Glomerular visceral epithelial cell (primary cell): ENCODE results near the gene EN1.

Source experiments
- DNase-seq: peaks from one replicate; pipeline ENCODE4 v3.0.0-alpha.2; 2016; ENCODE audit errors: extremely low spot score

The EN1 gene

DNA sequence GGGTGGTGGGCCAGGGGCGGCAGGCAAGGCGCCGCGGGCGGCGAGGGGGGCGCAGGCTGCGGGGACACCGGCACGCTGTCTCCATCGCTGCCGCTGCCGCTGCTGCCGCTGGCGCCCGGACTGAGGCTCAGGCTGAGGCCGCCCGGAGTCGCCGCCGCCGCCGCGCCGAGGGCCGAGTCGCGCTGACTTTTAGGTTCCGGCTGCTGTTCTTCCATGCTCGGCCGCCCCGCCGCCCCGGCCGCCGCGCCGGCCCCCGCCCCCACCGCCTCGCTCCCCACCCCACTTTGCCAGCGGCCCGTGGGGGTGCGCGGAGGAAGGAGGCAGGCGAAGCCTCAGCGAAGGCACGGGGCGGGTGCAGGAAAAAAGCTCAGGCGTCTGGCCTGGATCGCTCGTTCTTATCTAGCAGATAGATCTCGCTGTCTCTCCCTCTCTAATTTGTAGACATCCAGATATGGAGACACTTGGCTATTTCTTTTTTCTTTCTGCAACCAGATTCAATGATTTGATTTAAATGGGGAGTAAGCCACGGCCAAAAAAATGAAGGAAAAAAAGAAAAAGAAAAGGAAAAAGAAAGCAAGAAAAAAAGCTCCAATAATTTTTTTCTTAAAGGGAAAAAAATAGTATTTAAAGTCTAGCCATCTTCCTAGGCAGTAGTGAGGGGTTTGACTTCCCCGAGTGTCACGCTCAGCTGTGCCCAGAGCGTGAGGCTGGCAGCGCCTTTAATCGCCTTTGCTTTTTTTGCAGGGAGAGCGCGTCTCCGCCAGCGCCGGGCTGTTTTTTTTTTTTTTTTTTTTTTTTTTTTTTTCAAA is at the start of gene EN1:
EN1 (minus strand) TSS at position 696 of the 809 bp plus-strand sequence; CDS start at position 215, 481 bp downstream.
- DNase-seq: no peak

DNA sequence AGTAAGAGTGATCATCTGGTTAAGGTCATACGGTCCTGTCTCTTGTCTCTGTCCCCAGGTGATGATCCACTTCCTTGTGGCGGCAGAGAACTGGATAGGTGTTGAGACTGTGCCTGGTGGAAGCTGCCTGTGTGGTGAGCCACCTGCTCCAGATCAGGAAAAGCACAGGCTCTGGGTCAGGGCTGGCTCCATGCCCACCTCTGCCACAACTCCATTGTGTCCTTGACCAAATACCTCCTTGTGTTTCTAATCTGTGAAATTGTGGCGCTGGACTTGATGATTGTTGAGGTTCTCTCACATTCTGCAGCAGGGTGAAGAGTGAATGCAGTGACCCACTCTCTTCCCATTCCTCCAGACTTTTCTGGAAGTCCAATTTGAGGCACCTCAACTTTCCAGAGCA is 45.7 kb upstream of the EN1 start:
- no peak for DNase-seq

DNA sequence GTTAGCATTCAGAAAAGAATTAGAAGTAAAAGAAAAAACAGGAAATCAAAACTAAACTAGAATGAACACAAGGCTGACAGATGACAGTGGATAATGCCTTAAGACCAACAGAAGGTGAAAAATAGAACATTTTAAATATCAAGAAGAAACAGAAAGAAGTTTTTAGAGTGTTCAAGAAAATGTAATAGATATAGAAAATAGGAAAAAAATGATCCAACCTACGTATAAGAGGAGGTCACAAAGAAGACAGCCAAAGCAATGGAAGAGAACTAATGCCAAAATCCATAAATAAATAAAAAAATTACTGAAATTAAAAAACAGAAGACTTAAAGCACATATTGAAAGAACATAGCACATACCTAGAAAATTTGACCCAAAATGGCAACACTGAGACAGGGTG is 42.5 kb upstream of the EN1 start:
- no peak for DNase-seq

GRCh38 chr2:118883792-118884191 is 36.3 kb upstream of the EN1 start:
- DNase-seq: no peak

DNA sequence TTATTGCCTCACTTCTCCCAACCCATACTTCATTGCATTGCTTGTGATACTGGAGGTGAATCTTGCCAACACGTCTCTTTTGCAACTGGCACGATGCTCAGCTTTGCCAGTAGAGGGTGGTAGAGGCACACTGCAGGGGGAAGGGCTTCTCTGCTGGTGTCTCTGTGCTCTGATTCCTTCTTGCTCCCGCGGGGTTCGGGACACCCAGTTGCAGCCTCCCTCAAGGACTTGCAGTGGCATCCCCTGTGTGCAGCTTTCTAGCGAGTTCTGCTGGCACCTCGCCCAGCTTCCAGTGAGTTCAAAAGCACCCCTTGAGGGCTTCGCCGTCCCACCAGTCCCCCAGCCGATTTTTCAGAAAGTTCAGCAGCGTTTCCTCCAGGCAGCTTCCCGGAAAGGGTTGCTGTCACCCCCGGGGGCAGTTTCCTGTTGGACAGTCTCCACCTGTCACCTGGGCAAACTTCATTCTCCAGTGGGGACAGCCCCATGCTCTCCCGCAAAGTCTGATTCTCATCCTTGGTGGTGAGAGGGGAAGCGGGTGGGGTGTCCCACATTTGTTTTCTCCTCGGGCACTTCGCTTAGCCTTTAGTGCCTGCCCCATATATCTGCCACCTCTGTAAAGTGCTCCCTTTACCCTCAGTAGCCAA is 35.4 kb upstream of the EN1 start:
- peak; percentile 25 for DNase-seq

- DNase-seq: peak; percentile 57
These were observed 34.2 kb upstream of the EN1 start for GRCh38 chr2:118881490-118882129.

GRCh38 chr2:118880501-118880900 is 33.1 kb upstream of the EN1 start:
- no peak for DNase-seq

GRCh38 chr2:118878531-118879149 is 31.2 kb upstream of the EN1 start:
- no peak for DNase-seq

GRCh38 chr2:118875318-118875717 is 27.9 kb upstream of the EN1 start:
- DNase-seq: no peak

GRCh38 chr2:118874324-118874723 is 26.9 kb upstream of the EN1 start:
- no peak for DNase-seq

DNA sequence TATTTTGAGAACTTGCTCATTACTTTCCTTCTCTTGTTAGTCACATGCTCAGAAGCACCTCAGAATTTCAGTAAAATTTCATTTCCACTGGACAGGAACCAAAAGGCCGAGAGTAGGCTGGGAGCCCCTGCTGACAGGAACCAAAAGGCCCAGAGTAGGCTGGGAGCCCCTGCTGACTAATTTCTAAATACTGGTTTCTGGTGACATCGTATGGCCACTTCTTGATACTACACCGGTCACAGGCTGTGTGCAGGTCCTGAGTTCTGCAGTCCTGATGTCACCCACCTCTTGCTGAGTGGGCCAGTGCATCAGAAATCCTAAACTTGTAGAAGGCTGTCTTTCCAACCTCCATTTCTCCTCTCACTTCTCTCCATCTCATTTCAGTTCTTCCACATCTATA is 17.7 kb upstream of the EN1 start:
- peak; percentile 50 for DNase-seq

- no peak for DNase-seq
These were observed 16.8 kb upstream of the EN1 start for GRCh38 chr2:118864207-118864606.

- no peak for DNase-seq
These were observed 14.3 kb upstream of the EN1 start for GRCh38 chr2:118861731-118862130.

DNA sequence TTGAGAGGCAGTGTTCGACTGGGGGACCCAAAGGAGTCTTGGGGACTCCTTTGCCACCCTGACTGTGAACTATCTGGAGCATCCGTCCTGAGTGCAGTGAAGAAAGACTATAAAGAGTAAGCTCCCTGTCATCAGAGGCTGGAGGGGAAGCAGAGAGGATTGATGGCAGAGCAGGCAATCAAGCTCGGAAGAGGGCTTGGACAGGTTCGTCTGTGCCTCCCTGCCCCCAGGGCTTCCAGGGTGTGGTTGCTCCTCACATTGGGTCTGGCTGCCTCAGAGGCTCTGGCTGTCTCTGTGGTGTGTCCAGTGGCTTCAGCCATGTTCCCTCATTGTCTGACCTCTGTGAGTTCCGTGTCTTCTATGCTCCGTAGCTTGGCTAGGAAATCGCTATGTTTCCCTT is 13.8 kb upstream of the EN1 start:
- DNase-seq: no peak

DNA sequence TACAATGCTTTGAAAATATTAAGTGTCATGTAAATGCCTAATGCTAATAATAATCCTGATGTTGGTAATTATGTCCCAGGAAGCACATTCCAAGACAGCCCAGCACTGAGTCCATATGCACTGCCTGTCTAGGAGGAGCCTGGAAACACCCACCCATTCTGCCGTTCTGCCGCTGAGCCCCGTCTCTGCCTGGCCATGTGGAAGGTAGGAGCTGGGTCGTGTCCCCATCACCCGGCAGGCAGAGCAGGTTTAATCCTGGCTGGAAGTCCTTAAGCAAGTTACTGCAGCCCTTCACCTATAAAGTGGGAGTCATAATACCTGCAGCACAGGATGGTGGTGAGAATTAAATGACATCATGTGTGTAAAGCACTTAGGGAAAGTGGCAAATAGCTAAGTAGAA is 13.1 kb upstream of the EN1 start:
- DNase-seq: no peak

DNA sequence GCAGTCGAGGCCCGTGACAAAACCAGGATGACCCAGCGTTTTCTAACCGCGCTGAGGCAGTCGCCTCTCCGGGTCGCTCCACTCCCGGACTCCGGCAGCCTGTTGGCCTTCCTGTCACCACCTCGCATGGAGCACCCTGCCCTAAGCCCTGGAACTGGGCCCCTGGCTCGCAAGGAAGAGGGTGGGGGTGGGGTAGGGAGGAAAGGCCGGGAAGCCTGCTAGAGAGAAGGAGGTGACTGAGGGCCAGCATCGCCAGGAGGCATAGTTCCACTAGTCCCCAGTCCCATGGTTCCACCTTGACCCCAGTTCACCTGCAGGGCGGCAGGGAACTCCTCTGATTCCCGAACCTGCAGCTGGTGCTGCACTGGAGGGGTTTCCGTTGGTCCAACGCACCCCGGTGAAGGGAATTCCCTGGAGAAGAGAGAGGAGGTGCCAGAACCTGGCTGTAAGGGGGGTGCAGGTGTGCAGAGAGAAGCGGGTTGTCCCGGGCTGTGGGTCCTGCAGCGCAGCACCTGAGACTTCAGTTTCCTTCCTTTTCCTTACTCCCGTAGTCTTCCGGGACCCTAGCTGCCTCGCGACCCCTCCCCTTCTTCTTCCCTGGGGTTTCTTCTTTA is 11.8 kb upstream of the EN1 start:
- no peak for DNase-seq

GRCh38 chr2:118858485-118859156 is 11.2 kb upstream of the EN1 start:
- no peak for DNase-seq

DNA sequence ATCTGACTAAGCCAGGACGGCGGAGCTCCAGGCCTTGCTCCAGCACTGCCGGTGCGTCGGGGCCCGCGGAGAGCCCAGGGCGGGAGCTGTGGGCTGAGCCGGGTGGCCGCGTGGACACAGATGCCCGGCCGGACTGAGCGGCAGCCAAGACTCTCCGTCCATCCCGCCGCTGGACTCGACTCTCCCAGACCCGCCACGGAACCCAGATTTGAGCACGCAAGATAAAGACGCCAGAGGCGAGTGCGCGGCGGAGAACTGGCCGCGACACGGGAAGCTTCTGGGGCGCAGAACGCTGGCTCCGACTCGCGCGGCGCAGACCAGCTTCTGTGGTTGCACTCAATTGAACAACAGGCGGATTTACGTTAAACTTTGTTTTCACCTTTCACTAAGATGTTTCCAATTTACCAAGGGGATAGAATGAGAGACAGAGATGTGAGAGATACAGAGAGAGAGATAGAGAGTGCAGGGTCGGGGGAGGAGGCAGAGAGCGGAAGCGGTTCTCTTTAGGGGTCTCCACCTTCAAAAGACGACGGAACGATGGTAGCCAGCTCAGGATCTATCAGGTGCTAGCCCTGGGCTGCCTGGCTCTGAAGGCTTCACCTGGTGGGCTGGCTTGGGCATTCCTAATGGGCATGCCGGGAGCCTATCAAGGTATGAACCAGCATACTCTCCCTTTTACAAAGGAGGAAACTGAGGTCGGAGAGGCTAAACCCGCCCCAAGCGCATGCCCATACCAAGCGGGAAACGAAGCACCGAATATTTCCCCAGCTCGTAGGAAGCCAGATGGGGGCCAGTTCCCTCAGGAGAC is 10.4 kb upstream of the EN1 start:
- no peak for DNase-seq

- no peak for DNase-seq
These were observed 9.7 kb upstream of the EN1 start for GRCh38 chr2:118856978-118857676.
